HEK293 (cell line): ENCODE data around the gene MEF2C.

Source experiments
- CTCF ChIA-PET: fragments of 350-600 bp; formaldehyde crosslinking; extraction: SDS; loops from one replicate; lab custom pipeline; 2021; ENCODE audit warnings: antibody characterized with exemption; lab: Yijun Ruan, JAX
- POLR2A ChIA-PET: fragments of 300-600 bp; formaldehyde crosslinking; extraction: SDS; loops from one replicate; lab custom pipeline; 2020; ENCODE audit warnings: antibody characterized with exemption, inconsistent platforms; lab: Yijun Ruan, JAX
- H3K27ac ChIP-seq: fragments of 200-500 bp; sonication (Bioruptor generic); 2 replicates; pipeline ENCODE4 v1.5.1; 2014; ENCODE audit warnings: low read depth, low read length, control low read depth, inconsistent platforms; ENCODE audit errors: extremely low read depth
- H3K36me3 ChIP-seq, 2 experiments: fragments of 200-500 bp in 1 of 2; sonication (Bioruptor generic) in 1 of 2; 1 replicate in 1 of 2; 2 replicates in 1 of 2; pipeline ENCODE4 v1.5.1; 2014 to 2017; ENCODE audit warnings: inconsistent platforms in 2 of 2, low read length in 2 of 2; ENCODE audit not compliant: control insufficient read depth in 2 of 2, insufficient read depth in 1 of 2
- H3K4me1 ChIP-seq: fragments of 200-500 bp; sonication (Bioruptor generic); 2 replicates; pipeline ENCODE4 v1.5.1; 2014; ENCODE audit warnings: mild to moderate bottlenecking, low read length, inconsistent platforms; ENCODE audit not compliant: control insufficient read depth, insufficient read depth
- H3K4me3 ChIP-seq: 2 replicates; pipeline ENCODE4 v1.5.1; 2011; ENCODE audit warnings: low read depth, mild to moderate bottlenecking, control low read depth, low read length, moderate library complexity
- H3K9me3 ChIP-seq: fragments of 200-500 bp; sonication (Bioruptor generic); 2 replicates; pipeline ENCODE4 v1.5.1; 2014; ENCODE audit warnings: low read depth, low read length, inconsistent platforms; ENCODE audit not compliant: control insufficient read depth, insufficient read depth
- HOXA7 ChIP-seq: sonication (generic); formaldehyde crosslinking; IDR thresholded peaks from 2 replicates; pipeline ENCODE4 v1.8.1; 2022; ENCODE audit warnings: missing genetic modification reagents, borderline replicate concordance
- KLF9 ChIP-seq: fragments of 450-650 bp; formaldehyde crosslinking; IDR thresholded peaks from 2 replicates; pipeline ENCODE4 v1.5.1; 2016; ENCODE audit warnings: missing biosample characterization, missing genetic modification characterization, low read depth
- OVOL3 ChIP-seq: fragments of 450-650 bp; formaldehyde crosslinking; IDR thresholded peaks from 2 replicates; pipeline ENCODE4 v1.5.1; 2016; ENCODE audit warnings: missing biosample characterization, missing genetic modification characterization
- PRDM1 ChIP-seq: fragments of 450-650 bp; formaldehyde crosslinking; IDR thresholded peaks from 2 replicates; pipeline ENCODE4; 2016; ENCODE audit warnings: missing biosample characterization, missing genetic modification characterization
- REPIN1 ChIP-seq: fragments of 450-650 bp; formaldehyde crosslinking; IDR thresholded peaks from 2 replicates; pipeline ENCODE4 v1.5.1; 2017; ENCODE audit warnings: missing biosample characterization, missing genetic modification characterization, low read depth
- ZFP69B ChIP-seq: fragments of 450-650 bp; formaldehyde crosslinking; IDR thresholded peaks from 2 replicates; pipeline ENCODE4 v1.5.1; 2016; ENCODE audit warnings: missing biosample characterization, missing genetic modification characterization
- ZIC2 ChIP-seq: fragments of 450-650 bp; formaldehyde crosslinking; IDR thresholded peaks from 2 replicates; pipeline ENCODE4 v1.5.1; 2016; ENCODE audit warnings: missing biosample characterization, missing genetic modification characterization
- ZNF155 ChIP-seq: fragments of 450-650 bp; formaldehyde crosslinking; IDR thresholded peaks from 2 replicates; pipeline ENCODE4 v1.5.1; 2016; ENCODE audit warnings: missing biosample characterization, missing genetic modification characterization
- ZNF19 ChIP-seq: fragments of 450-650 bp; formaldehyde crosslinking; IDR thresholded peaks from 2 replicates; pipeline ENCODE4; 2016; ENCODE audit warnings: missing biosample characterization, missing genetic modification characterization, low read depth
- ZNF202 ChIP-seq: fragments of 450-650 bp; formaldehyde crosslinking; IDR thresholded peaks from 2 replicates; pipeline ENCODE4 v1.5.1; 2016; ENCODE audit warnings: missing biosample characterization, missing genetic modification characterization, borderline replicate concordance
- ZNF24 ChIP-seq: fragments of 450-650 bp; formaldehyde crosslinking; IDR thresholded peaks from 2 replicates; pipeline ENCODE4 v1.5.1; 2016; ENCODE audit warnings: missing biosample characterization, missing genetic modification characterization
- ZNF341 ChIP-seq: fragments of 450-650 bp; formaldehyde crosslinking; IDR thresholded peaks from 2 replicates; pipeline ENCODE4; 2016; ENCODE audit warnings: low read depth, missing biosample characterization, missing genetic modification characterization
- ZNF37A ChIP-seq: fragments of 450-650 bp; IDR thresholded peaks from 2 replicates; pipeline ENCODE4 v1.5.1; 2018; ENCODE audit warnings: missing biosample characterization, missing genetic modification characterization
- ZNF548 ChIP-seq: fragments of 450-650 bp; formaldehyde crosslinking; IDR thresholded peaks from 2 replicates; pipeline ENCODE4 v1.5.1; 2016; ENCODE audit warnings: missing biosample characterization, missing genetic modification characterization
- ZNF629 ChIP-seq: fragments of 450-650 bp; formaldehyde crosslinking; IDR thresholded peaks from 2 replicates; pipeline ENCODE4 v1.5.1; 2017; ENCODE audit warnings: missing biosample characterization, missing genetic modification characterization
- ZNF76 ChIP-seq: fragments of 450-650 bp; formaldehyde crosslinking; IDR thresholded peaks from 2 replicates; pipeline ENCODE4; 2016; ENCODE audit warnings: low read depth, missing biosample characterization, missing genetic modification characterization, borderline replicate concordance
- ZNF843 ChIP-seq: fragments of 450-650 bp; formaldehyde crosslinking; IDR thresholded peaks from 2 replicates; pipeline ENCODE4 v1.5.1; 2016; ENCODE audit warnings: missing biosample characterization, missing genetic modification characterization
- ZSCAN16 ChIP-seq: fragments of 450-650 bp; formaldehyde crosslinking; IDR thresholded peaks from 2 replicates; pipeline ENCODE4 v1.5.1; 2016; ENCODE audit warnings: missing biosample characterization, missing genetic modification characterization
- TF ChIP-seq, protein P1 (sequence below): fragments of 450-650 bp; formaldehyde crosslinking; IDR thresholded peaks from 2 replicates; pipeline ENCODE4 v1.5.1; 2016; ENCODE audit warnings: missing biosample characterization, missing genetic modification characterization
- TF ChIP-seq, protein P2 (sequence below): fragments of 450-650 bp; formaldehyde crosslinking; IDR thresholded peaks from 2 replicates; pipeline ENCODE4 v1.5.1; 2016; ENCODE audit warnings: missing biosample characterization, missing genetic modification characterization, low read depth
- TF ChIP-seq, protein P3 (sequence below): fragments of 450-650 bp; formaldehyde crosslinking; IDR thresholded peaks from 2 replicates; pipeline ENCODE4; 2016; ENCODE audit warnings: missing biosample characterization, missing genetic modification characterization

Gene MEF2C

DNA sequence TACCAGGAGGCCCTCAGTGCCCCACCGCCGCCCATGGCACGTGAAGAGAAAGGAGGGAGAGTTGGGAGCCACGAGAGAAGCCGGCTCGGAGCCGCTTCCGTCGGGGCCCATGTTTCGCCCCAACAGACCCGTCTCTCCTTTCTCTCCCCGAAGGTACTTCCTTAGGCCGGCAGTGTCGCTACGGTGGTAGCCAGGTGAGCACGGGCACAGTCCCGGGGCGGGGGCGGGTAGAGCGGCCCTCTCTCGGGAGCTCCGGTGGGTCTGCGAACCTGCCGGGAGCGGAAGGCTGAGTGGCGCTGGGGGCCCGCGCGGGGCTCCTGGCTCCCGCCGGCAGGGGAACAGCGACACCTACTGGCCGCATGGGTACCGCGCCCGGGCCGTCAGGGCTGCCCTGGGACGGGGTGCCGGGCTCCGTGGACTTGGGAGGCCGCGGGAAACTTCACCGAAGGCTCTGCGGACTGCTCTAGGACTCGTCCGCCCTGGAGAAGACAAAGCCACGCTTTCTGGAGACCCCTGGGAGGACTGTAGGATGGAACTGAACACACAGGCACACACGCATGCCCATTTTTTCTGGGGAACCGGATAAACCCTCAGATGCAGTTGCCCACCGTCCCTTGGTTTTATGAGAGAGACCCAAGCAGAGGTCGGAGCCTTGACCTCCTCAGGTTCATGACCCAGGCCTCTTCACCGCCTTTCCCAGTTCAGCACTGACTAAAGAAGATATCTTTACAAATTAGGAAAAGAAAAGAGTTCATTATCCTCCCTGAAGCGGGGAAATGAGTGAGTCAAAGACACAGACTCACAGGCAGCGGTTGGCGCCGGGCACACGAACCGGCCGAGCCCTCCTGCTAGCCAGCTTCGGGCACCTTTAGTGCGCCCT lies 202.5 kb downstream of the MEF2C start (continued):
- TF ChIP-seq, protein P1, sequence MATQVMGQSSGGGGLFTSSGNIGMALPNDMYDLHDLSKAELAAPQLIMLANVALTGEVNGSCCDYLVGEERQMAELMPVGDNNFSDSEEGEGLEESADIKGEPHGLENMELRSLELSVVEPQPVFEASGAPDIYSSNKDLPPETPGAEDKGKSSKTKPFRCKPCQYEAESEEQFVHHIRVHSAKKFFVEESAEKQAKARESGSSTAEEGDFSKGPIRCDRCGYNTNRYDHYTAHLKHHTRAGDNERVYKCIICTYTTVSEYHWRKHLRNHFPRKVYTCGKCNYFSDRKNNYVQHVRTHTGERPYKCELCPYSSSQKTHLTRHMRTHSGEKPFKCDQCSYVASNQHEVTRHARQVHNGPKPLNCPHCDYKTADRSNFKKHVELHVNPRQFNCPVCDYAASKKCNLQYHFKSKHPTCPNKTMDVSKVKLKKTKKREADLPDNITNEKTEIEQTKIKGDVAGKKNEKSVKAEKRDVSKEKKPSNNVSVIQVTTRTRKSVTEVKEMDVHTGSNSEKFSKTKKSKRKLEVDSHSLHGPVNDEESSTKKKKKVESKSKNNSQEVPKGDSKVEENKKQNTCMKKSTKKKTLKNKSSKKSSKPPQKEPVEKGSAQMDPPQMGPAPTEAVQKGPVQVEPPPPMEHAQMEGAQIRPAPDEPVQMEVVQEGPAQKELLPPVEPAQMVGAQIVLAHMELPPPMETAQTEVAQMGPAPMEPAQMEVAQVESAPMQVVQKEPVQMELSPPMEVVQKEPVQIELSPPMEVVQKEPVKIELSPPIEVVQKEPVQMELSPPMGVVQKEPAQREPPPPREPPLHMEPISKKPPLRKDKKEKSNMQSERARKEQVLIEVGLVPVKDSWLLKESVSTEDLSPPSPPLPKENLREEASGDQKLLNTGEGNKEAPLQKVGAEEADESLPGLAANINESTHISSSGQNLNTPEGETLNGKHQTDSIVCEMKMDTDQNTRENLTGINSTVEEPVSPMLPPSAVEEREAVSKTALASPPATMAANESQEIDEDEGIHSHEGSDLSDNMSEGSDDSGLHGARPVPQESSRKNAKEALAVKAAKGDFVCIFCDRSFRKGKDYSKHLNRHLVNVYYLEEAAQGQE (tag by site-specific recombination) = no peak
- no peak for TF ChIP-seq ZNF19 (tag by site-specific recombination)
- no peak for TF ChIP-seq ZNF37A (tag by site-specific recombination)
- TF ChIP-seq, all 188 proteins: peak for 39

- H3K9me3 ChIP-seq = no peaks in the 10 kb centered on the region
- H3K4me3 ChIP-seq = no peak overlapping the region
- no peaks in the 10 kb centered on the region for H3K36me3 ChIP-seq
- ChIA-PET POLR2A (interaction anchor here (0.8 kb wide), 2 partner anchors 19 to 163 kb away, joined by 3 to 5 read pairs; no protein-coding TSS in a partner anchor), CTCF (interaction anchor here (0.5 to 4.1 kb wide), 18 partner anchors 10 to 905 kb away, joined by 3 to 28 read pairs (median 3); no protein-coding TSS in a partner anchor)
- H3K27ac ChIP-seq = no peak overlapping the region
- TF ChIP-seq ZNF843 (tag by site-specific recombination) (no peak), REPIN1 (tag by site-specific recombination) (no peak), ZSCAN16 (tag by site-specific recombination) (no peak), ZNF19 (tag by site-specific recombination) (no peak), ZNF341 (tag by site-specific recombination) (no peak), ZNF202 (tag by site-specific recombination) (0 out of 2 replicates have a peak, but pooled peaks have one; percentile 6), ZNF76 (tag by site-specific recombination) (no peak)
- peaks cover 3% of the 10 kb centered on the region for H3K4me1 ChIP-seq
These were observed 203.3 kb downstream of the MEF2C start for GRCh38 chr5:88679638-88680037.

DNA sequence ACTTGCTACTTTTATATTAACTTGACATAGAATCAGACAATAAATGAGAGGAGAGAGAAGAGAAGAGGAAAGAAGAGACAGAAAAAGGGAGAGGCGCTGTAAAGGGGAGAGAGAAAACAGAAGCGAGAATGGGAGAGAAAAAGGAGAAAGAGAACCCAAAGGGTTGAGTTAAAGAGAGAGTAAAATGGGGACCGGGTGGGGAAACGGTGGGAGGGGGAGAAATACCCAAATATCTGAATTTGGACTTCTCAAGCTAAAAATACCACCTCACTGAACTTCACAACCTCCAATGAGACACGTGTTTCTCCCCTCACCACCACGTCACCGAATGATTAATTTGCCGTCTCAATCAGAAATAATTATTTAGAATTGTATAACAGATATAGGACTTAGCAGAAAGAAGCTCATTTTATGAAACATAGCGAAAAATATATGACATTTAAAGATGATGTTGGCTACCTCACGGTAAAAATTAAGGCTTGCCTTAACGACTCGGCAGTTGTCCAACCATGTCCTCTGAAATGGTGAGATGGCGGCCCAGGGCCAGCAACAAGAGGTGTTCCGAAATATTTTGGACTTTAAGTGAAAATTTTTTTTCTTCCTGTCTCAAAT lies 204.1 kb downstream of the MEF2C start:
- H3K4me1 ChIP-seq = peaks cover 3% of the 10 kb centered on the region
- H3K9me3 ChIP-seq = no peaks in the 10 kb centered on the region
- ChIA-PET CTCF (no interaction called here), POLR2A (no interaction called here)
- no peak overlapping the region for H3K4me3 ChIP-seq
- TF ChIP-seq PRDM1 (tag by site-specific recombination) (peak; percentile 55; the same call in 1 of the 2 replicates), ZNF629 (tag by site-specific recombination) (no peak)
- no peaks in the 10 kb centered on the region for H3K36me3 ChIP-seq
- H3K27ac ChIP-seq = no peak overlapping the region

DNA sequence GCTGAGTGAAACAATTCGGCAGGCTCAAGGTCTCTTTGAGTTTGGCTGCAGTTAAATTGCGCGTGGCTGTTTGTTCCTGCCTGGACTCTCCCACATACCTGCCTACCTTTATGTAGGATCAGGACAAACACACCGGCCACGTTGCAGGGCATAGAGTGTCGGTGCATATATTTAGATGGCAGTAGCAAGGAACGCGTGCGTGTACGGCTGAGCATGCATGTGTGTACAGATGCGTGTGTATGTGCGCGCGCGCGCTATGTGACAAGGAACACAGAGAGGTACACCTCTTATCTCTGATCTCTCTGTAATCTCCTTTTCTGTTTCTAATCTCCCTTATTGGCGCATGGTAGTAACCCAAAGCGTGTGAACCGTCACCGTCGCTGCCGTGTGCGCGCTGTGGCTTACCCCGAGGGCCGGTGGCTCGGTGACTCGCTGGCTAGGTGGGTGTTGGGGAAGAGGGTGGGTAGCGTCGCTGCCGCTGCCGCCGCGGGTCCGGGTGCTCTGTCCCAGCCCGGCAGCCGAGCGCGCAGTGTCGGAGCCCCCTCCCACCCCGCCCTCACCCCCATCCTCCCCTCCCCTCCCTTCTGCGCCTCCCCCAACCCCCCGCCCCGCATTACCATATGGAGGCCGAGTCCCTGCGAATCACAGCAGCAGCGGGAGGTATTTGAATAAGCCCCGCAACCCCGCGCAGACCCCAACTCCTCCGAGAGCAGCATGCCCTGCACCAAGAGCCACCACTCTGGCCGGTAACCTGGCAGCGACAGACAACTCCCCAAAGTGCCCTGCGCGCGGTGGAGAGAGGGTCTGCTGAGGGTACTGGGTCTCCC lies 204.8 kb downstream of the MEF2C start:
- ChIA-PET POLR2A (no interaction called here), CTCF (no interaction called here)
- TF ChIP-seq ZNF548 (tag by site-specific recombination) (no peak), ZSCAN16 (tag by site-specific recombination) (no peak), ZIC2 (tag by site-specific recombination) (no peak), OVOL3 (tag by site-specific recombination) (no peak), ZNF155 (tag by site-specific recombination) (no peak), KLF9 (tag by site-specific recombination) (no peak), ZNF24 (tag by site-specific recombination) (no peak), ZFP69B (tag by site-specific recombination) (no peak), HOXA7 (no peak)
- TF ChIP-seq, protein P2, sequence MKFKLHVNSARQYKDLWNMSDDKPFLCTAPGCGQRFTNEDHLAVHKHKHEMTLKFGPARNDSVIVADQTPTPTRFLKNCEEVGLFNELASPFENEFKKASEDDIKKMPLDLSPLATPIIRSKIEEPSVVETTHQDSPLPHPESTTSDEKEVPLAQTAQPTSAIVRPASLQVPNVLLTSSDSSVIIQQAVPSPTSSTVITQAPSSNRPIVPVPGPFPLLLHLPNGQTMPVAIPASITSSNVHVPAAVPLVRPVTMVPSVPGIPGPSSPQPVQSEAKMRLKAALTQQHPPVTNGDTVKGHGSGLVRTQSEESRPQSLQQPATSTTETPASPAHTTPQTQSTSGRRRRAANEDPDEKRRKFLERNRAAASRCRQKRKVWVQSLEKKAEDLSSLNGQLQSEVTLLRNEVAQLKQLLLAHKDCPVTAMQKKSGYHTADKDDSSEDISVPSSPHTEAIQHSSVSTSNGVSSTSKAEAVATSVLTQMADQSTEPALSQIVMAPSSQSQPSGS (tag by site-specific recombination) = no peak
- TF ChIP-seq, protein P3, sequence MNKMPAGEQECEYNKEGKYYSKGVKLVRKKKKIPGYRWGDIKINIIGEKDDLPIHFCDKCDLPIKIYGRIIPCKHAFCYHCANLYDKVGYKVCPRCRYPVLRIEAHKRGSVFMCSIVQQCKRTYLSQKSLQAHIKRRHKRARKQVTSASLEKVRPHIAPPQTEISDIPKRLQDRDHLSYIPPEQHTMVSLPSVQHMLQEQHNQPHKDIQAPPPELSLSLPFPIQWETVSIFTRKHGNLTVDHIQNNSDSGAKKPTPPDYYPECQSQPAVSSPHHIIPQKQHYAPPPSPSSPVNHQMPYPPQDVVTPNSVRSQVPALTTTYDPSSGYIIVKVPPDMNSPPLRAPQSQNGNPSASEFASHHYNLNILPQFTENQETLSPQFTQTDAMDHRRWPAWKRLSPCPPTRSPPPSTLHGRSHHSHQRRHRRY = no peak

More for the DNA sequence above, 204.8 kb downstream of the MEF2C start:
- Histone ChIP-seq H3K4me1 (peaks cover 3% of the 10 kb centered on the region), H3K36me3 (no peaks in the 10 kb centered on the region), H3K27ac (no peak overlapping the region), H3K9me3 (no peaks in the 10 kb centered on the region), H3K4me3 (no peak overlapping the region)
